GM10248 (cell line): Measurements from ENCODE around the gene RERE.

ENCODE experiments used
- CTCF ChIA-PET: fragments of 300-600 bp; sonication (Branson Sonifier 250); formaldehyde crosslinking; extraction: SDS; loops from one replicate; lab custom pipeline; 2021; ENCODE audit warnings: antibody characterized with exemption; lab: Yijun Ruan, JAX
- POLR2A ChIA-PET: fragments of 350-650 bp; sonication (Branson Sonifier 250); formaldehyde crosslinking; extraction: SDS; loops from one replicate; lab custom pipeline; 2020; ENCODE audit warnings: antibody characterized with exemption; lab: Yijun Ruan, JAX
- DNase-seq: peaks from one replicate; pipeline ENCODE4 v3.0.0; 2012; ENCODE audit errors: extremely low spot score
- CTCF ChIP-seq: IDR thresholded peaks from 2 replicates; pipeline ENCODE4 v1.5.1; 2012; ENCODE audit warnings: mild to moderate bottlenecking, low read depth; ENCODE audit errors: extremely low read depth, missing control alignments, control extremely low read depth

The RERE gene

GRCh38 chr1:8571200-8571984 lies 246.0 kb downstream of the RERE start:
- no peak for TF ChIP-seq CTCF
- DNase-seq = no peak
- CTCF ChIA-PET = interaction anchor here (0.8 to 3.7 kb wide), 5 partner anchors 11 to 278 kb away, joined by 3 to 35 read pairs (median 3); no protein-coding TSS in a partner anchor
- POLR2A ChIA-PET = no interaction called here

GRCh38 chr1:8570465-8570864 lies 247.0 kb downstream of the RERE start:
- CTCF ChIA-PET = interaction anchor here (0.8 to 3.7 kb wide), 8 partner anchors 8 to 279 kb away, joined by 3 to 35 read pairs (median 3); no protein-coding TSS in a partner anchor
- DNase-seq = no peak
- TF ChIP-seq CTCF = no peak
- POLR2A ChIA-PET = no interaction called here

- no peak for TF ChIP-seq CTCF
- ChIA-PET CTCF (interaction anchor here (1.1 to 3.7 kb wide), 11 partner anchors 9 to 280 kb away, joined by 3 to 35 read pairs (median 4); no protein-coding TSS in a partner anchor), POLR2A (no interaction called here)
- no peak for DNase-seq
Observed at GRCh38 chr1:8569242-8569641, 248.2 kb downstream of the RERE start.

- ChIA-PET CTCF (interaction anchor here (1.2 to 3.7 kb wide), 8 partner anchors 9 to 280 kb away, joined by 3 to 35 read pairs (median 6); no protein-coding TSS in a partner anchor), POLR2A (no interaction called here)
- no peak for DNase-seq
- TF ChIP-seq CTCF = no peak
Observed at GRCh38 chr1:8568837-8569236, 248.6 kb downstream of the RERE start.

GRCh38 chr1:8567146-8567545 lies 250.3 kb downstream of the RERE start:
- DNase-seq = no peak
- TF ChIP-seq CTCF = no peak
- POLR2A ChIA-PET = no interaction called here
- CTCF ChIA-PET = interaction anchor here (0.9 to 2.9 kb wide), 3 partner anchors 13 to 282 kb away, joined by 4 to 10 read pairs (median 5); no protein-coding TSS in a partner anchor

GRCh38 chr1:8565802-8566201 lies 251.6 kb downstream of the RERE start:
- ChIA-PET POLR2A (no interaction called here), CTCF (interaction anchor here (0.6 to 10.8 kb wide), 4 partner anchors 15 to 282 kb away, joined by 3 to 134 read pairs (median 34); no protein-coding TSS in a partner anchor)
- no peak for TF ChIP-seq CTCF
- DNase-seq = no peak
